ENCODE measurements around the gene PRDM13.
"Not testable (repeated sequence)": the region's sequence is repeated elsewhere in the genome, so short reads cannot be mapped to it uniquely, and the experiment has no call there.

PRDM13 gene

DNA sequence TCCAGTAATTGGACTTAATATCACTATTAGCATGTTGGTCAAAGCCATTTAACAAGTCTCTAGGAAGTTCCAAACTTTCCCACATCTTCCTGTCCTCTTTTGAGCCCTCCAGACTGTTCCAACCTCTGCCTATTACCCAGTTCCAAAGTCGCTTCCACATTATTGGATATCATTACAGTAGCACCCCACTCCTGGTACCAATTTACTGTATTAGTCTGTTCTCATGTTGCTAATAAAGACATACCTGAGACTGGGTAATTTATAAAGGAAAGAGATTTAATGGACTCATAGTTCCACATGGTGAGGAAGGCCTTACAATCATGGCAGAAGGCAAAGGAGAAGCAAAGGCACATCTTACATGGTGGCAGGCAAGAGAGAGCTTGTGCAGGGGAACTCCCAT, 31.7 kb downstream of the PRDM13 start:
- DNase-seq = not testable (repeated sequence)

DNA sequence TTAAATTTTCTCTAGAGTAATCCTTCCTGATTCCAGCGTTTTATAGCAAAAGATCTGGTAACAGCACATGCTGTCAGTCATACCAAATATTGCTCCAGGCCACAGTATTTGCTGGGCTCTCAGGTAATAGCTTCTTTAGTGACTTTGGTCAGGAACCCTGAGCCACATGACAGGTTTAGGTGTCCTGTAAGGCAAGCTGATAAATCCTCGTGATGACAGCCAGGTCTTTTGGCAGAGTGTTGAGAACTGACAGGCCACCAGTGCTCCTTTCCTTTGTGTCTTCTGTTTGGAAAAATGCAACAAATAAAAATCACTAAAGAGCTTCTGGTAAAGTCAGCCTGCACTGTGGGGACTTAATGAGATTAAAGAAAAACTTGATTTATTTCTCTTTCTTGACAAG, 34.6 kb downstream of the PRDM13 start:
- no peak for DNase-seq

DNA sequence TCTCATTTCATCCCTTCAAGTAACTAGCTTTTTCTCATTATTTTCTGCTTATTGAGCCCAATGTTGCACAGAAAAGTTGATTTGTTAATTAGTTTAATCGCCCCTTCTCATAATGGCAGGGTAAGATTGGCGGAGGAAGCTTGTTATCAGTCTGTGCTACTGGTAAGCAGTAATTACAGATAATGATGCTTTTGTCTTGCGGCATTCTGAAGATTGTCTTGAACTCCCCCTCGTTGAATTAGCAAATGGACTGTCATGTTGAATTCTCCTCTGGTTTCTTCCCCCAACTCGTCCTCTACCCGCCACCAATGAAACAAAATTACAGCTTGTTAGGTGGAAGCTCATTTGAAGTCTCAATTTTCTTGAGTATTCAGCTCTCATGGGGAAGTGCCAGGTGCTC, 39.4 kb downstream of the PRDM13 start:
- DNase-seq = no peak

DNA sequence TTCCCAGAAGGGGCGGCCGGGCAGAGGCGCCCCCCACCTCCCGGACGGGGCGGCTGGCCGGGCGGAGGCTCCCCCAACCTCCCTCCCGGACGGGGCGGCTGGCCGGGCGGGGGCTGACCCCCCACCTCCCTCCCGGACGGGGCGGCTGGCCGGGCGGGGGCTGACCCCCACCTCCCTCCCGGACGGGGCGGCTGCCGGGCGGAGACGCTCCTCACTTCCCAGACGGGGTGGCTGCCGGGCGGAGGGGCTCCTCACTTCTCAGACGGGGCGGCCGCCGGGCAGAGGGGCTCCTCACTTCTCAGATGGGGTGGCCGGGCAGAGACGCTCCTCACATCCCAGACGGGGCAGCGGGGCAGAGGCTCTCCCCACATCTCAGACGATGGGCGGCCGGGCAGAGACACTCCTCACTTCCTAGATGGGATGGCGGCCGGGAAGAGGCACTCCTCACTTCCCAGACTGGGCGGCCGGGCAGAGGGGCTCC, 43.5 kb downstream of the PRDM13 start:
- not testable (repeated sequence) for DNase-seq

DNA sequence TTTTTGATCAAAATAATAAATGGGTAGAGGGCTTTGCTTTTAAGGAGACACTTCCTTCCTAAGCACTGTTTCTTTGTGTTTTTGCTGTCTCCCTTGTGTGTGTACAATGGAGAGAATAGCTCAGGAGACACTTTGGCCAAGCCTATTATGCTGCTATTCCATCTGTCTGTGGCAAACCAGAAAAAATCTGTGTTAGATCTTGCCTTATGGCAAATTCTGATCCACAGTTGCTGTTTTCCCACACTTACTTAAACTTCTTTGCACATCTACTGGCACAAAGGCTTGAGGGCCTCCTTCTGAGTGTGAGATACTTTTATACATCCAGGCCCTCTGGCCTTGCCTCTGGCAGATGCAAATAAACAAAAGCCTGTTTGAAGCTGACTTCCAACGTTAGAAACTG, 53.6 kb downstream of the PRDM13 start:
- no peak for DNase-seq

DNA sequence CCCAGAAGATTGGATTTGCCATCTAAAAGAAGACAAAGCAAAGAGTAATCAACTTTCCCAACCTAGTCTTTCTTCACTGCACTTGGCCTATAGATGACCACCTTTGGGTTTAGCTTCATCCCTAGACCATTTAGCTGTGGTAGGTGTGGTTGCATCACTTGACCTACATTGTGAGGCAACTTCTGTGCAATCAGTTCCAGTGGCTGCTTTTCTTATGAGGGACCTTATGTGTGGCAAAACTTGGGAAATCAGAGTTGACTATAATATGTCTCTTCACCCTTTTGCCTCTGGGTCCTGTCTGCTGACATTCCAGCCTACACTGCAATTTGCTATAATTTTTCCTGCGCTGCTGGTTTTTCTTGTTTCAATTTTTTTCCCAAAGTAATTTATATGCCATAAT, 55.2 kb downstream of the PRDM13 start:
- DNase-seq = no peak

DNA sequence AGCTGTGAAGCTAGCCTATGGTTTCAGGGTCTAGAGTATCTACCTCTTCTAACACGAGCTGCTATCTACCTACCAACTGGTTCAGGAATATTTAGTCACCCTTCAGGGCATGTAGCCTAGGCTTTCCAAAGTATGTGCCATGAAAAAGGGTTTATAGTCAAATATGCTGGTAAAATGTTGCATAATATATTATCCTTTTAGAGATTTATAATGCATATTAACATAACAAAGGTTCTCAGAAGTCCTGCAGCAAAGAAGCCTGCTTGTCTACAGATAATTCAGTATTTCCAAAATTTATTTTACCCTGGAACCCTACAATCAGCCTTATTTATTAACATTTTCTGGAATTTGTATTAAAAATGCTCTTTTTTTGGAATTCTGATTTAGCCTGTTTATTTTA, 56.0 kb downstream of the PRDM13 start:
- no peak for DNase-seq
